ENCODE measurements around the gene PXMP4. TPM values are rescaled to one million over a fixed set of nuclear protein-coding genes. Genes with fewer than 3 reads are reported as not detected.

PXMP4 gene
- polyA plus RNA-seq, 1 donor (not counting 4 experiments of a cell fraction or from before 2014, with no cell fraction given) = 3.2 TPM

- TF ChIP-seq CTCF (optimal IDR thresholded peaks at IDR 0.05 in 1 of 3, IDR thresholded peaks at IDR 0.05 in 1 of 3, conservative IDR thresholded peaks at IDR 0.05 in 1 of 3; ENCODE audit: extremely low read depth in 1 of 3, insufficient read depth in 2 of 3, low read length in 3 of 3) (no peak), EZH2 (IDR thresholded peaks at IDR 0.05; ENCODE audit: low read length) (no peak)
- H3K9me1 ChIP-seq (ENCODE audit: control insufficient read depth, extremely low read depth, insufficient read depth, low read length) = no peaks in the 10 kb centered on the region
- no peak for DNase-seq (ENCODE audit: low read depth, low spot score)
- H3K36me3 ChIP-seq (ENCODE audit: control insufficient read depth in 2 of 2, extremely low read depth in 1 of 2, insufficient read depth in 2 of 2, low read length in 2 of 2) = no peaks in the 10 kb centered on the region
- dilution Hi-C loops (cut with MboI; ENCODE audit: extremely low pct_ligation_motif_present, low sequenced_read_pairs) = no loop called here
- H3K9me3 ChIP-seq (ENCODE audit: control insufficient read depth, low read depth, low read length) = no peaks in the 10 kb centered on the region
- H2AFZ ChIP-seq (ENCODE audit: control insufficient read depth, low read length) = no peak overlapping the region
- H3K9ac ChIP-seq (ENCODE audit: control insufficient read depth, extremely low read depth, insufficient read depth, low read length) = no peak overlapping the region
- H3K27ac ChIP-seq (ENCODE audit: control insufficient read depth, insufficient read depth, low read length) = no peak overlapping the region
- H3K4me2 ChIP-seq (ENCODE audit: control insufficient read depth, extremely low read depth, insufficient read depth, low read depth, low read length) = no peak overlapping the region
- H3K79me2 ChIP-seq (ENCODE audit: control insufficient read depth, insufficient read depth, low read length) = no peaks in the 10 kb centered on the region
- H3K4me3 ChIP-seq (ENCODE audit: control insufficient read depth in 2 of 3, extremely low read depth in 1 of 3, insufficient read depth in 2 of 3, low read depth in 1 of 3, low read length in 3 of 3) = no peak overlapping the region
- no peaks in the 10 kb centered on the region for H3K27me3 ChIP-seq (ENCODE audit: control insufficient read depth, extremely low read depth, insufficient read depth, low read length)
- no peaks in the 10 kb centered on the region for H4K20me1 ChIP-seq (ENCODE audit: control insufficient read depth, extremely low read depth, insufficient read depth, low read length)
- peaks cover 5% of the 10 kb centered on the region for H3K4me1 ChIP-seq (ENCODE audit: control insufficient read depth, extremely low read depth, insufficient read depth, low read length)
- FAIRE-seq = no peak
Observed at GRCh38 chr20:33673114-33673409, 47.0 kb downstream of the PXMP4 start.

- Histone ChIP-seq H3K27ac (ENCODE audit: control insufficient read depth, insufficient read depth, low read length) (no peak overlapping the region), H3K9ac (ENCODE audit: control insufficient read depth, extremely low read depth, insufficient read depth, low read length) (no peak overlapping the region), H3K9me1 (ENCODE audit: control insufficient read depth, extremely low read depth, insufficient read depth, low read length) (no peaks in the 10 kb centered on the region), H3K36me3 (ENCODE audit: control insufficient read depth in 2 of 2, extremely low read depth in 1 of 2, insufficient read depth in 2 of 2, low read length in 2 of 2) (no peaks in the 10 kb centered on the region), H3K4me3 (ENCODE audit: control insufficient read depth in 2 of 3, extremely low read depth in 1 of 3, insufficient read depth in 2 of 3, low read depth in 1 of 3, low read length in 3 of 3) (no peak overlapping the region), H3K79me2 (ENCODE audit: control insufficient read depth, insufficient read depth, low read length) (no peaks in the 10 kb centered on the region), H2AFZ (ENCODE audit: control insufficient read depth, low read length) (no peak overlapping the region), H3K4me2 (ENCODE audit: control insufficient read depth, extremely low read depth, insufficient read depth, low read depth, low read length) (no peak overlapping the region), H4K20me1 (ENCODE audit: control insufficient read depth, extremely low read depth, insufficient read depth, low read length) (no peaks in the 10 kb centered on the region), H3K27me3 (ENCODE audit: control insufficient read depth, extremely low read depth, insufficient read depth, low read length) (no peaks in the 10 kb centered on the region), H3K9me3 (ENCODE audit: control insufficient read depth, low read depth, low read length) (no peaks in the 10 kb centered on the region), H3K4me1 (ENCODE audit: control insufficient read depth, extremely low read depth, insufficient read depth, low read length) (peaks cover 6% of the 10 kb centered on the region)
- TF ChIP-seq EZH2 (IDR thresholded peaks at IDR 0.05; ENCODE audit: low read length) = no peak
- TF ChIP-seq CTCF (optimal IDR thresholded peaks at IDR 0.05 in 1 of 3, IDR thresholded peaks at IDR 0.05 in 1 of 3, conservative IDR thresholded peaks at IDR 0.05 in 1 of 3; ENCODE audit: extremely low read depth in 1 of 3, insufficient read depth in 2 of 3, low read length in 3 of 3) = no peak
- dilution Hi-C loops (cut with MboI; ENCODE audit: extremely low pct_ligation_motif_present, low sequenced_read_pairs) = no loop called here
- DNase-seq (ENCODE audit: low read depth, low spot score) = no peak
- no peak for FAIRE-seq
Observed at GRCh38 chr20:33672426-33673113, 47.5 kb downstream of the PXMP4 start.
